BLaER1 (cell line): ENCODE results near the gene PTTG1.

Experiments used
- H3K27ac ChIP-seq: shearing (Covaris generic); formaldehyde crosslinking; 2 replicates; pipeline ENCODE4 v1.8.1; 2022
- H3K27me3 ChIP-seq: shearing (Covaris generic); formaldehyde crosslinking; 2 replicates; pipeline ENCODE4 v1.8.1; 2022
- H3K36me3 ChIP-seq: shearing (Covaris generic); formaldehyde crosslinking; 2 replicates; pipeline ENCODE4 v1.8.1; 2022
- H3K4me1 ChIP-seq: shearing (Covaris generic); formaldehyde crosslinking; 2 replicates; pipeline ENCODE4 v1.8.1; 2022
- H3K4me2 ChIP-seq: shearing (Covaris generic); formaldehyde crosslinking; 2 replicates; pipeline ENCODE4 v1.8.1; 2022
- H3K4me3 ChIP-seq: shearing (Covaris generic); formaldehyde crosslinking; 2 replicates; pipeline ENCODE4 v1.8.1; 2022
- H3K9ac ChIP-seq: shearing (Covaris generic); formaldehyde crosslinking; 2 replicates; pipeline ENCODE4 v1.8.1; 2022
- H3K9me3 ChIP-seq: shearing (Covaris generic); formaldehyde crosslinking; 2 replicates; pipeline ENCODE4 v1.8.1; 2022
- H4K20me1 ChIP-seq: shearing (Covaris generic); formaldehyde crosslinking; 2 replicates; pipeline ENCODE4 v1.8.1; 2022
- Cebpa-rat ChIP-seq: shearing (Covaris generic); IDR thresholded peaks from 2 replicates; pipeline ENCODE4 v1.8.1; 2022

PTTG1 gene

DNA sequence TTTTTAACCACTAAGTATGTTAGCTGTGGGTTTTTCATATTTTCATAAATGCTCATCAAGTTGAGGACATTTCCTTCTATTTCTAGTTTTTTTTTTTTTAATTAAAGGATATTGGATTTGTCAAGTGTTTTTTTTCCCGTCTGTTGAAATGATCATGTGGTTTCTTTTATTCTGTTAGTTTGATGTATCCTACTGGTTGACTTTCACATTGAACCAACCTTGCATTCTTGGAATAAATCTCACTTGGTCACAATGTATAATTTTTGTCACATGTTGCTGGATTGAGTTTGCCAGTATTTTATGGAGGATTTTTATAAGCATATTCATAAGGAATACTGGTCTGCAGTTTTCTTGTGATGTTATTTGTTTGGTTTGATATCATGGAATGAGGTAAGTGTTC lies 34.2 kb upstream of the PTTG1 start:
- Histone ChIP-seq H3K36me3 (no peaks in the 10 kb centered on the region), H4K20me1 (no peaks in the 10 kb centered on the region), H3K27ac (no peak overlapping the region), H3K9me3 (peaks cover 18% of the 10 kb centered on the region), H3K27me3 (no peaks in the 10 kb centered on the region), H3K4me3 (no peak overlapping the region), H3K4me2 (no peak overlapping the region), H3K4me1 (peaks cover 7% of the 10 kb centered on the region), H3K9ac (no peak overlapping the region)
- no peak for TF ChIP-seq Cebpa-rat

DNA sequence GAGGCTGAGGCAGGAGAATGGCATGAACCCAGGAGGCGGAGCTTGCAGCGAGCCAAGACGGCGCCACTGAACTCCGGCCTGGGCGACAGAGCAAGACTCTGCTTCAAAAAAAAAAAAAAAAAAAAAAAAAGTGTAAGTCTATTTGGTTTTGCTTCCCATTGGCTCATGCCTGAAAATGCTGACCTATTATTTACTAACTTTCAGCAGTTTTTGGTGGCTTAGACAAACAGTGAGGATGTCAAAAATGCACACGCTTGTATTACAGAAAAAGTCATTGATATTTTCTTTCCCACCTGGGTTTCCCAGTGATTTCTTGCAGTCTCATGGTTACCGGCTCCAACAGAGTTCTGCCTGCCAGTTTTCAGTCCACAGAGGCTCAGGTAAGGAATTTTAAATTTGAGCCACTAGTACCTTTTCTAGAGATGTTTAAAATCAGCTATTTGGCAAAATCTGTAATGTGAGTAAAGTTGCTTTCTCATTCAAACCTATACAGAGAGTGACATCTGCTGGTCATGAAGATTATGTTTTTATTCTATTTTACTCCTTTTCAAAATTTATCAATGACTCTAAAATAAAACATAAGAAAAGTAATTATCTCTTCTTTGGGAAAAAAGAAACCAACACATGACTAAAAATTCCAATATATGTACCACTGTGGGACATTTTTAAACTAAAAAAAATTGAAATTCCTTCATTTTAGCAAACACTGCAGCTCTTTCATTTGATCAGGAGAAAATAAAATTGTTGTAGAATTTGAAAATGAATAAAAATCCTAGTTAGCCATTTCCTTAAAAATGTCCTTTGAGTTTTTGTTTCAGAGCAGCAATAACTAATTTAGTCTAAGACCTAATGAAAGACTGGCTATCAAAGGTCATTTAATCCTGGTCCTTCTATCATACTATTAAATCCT lies 30.6 kb upstream of the PTTG1 start:
- no peak overlapping the region for H3K27ac ChIP-seq
- TF ChIP-seq Cebpa-rat = no peak
- H3K9ac ChIP-seq = no peak overlapping the region
- no peak overlapping the region for H3K4me3 ChIP-seq
- H3K36me3 ChIP-seq = 0 out of 2 replicates have a peak, but pooled peaks cover 4% of the 10 kb centered on the region
- H4K20me1 ChIP-seq = no peaks in the 10 kb centered on the region
- H3K27me3 ChIP-seq = no peaks in the 10 kb centered on the region
- H3K9me3 ChIP-seq = peaks cover 18% of the 10 kb centered on the region
- H3K4me1 ChIP-seq = no peaks in the 10 kb centered on the region
- H3K4me2 ChIP-seq = no peak overlapping the region

DNA sequence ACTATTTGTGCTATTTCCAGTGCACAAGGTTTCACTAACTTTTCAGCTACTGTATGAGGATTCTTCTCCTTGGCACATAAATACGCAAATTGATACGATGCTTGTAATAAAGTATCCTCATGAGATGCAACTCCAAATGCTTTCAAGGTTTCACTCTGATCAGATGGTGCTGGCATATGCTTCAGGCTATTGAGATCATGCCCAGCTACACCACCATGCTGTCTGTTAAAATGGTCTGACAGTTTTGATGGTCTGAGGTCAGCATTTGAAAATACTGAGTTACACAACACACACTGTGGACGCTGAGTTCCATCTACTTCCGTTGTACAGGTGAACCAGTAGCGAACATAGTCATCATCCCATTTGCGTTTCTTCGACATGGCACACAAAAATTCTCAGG lies 26.5 kb upstream of the PTTG1 start:
- 0 out of 2 replicates have a peak, but pooled peaks cover 4% of the 10 kb centered on the region for H3K36me3 ChIP-seq
- no peaks in the 10 kb centered on the region for H3K27me3 ChIP-seq
- H3K4me1 ChIP-seq = peaks cover 17% of the 10 kb centered on the region
- H3K9me3 ChIP-seq = no peaks in the 10 kb centered on the region
- H4K20me1 ChIP-seq = no peaks in the 10 kb centered on the region
- no peak overlapping the region for H3K9ac ChIP-seq
- H3K4me2 ChIP-seq = no peak overlapping the region
- no peak overlapping the region for H3K27ac ChIP-seq
- no peak for TF ChIP-seq Cebpa-rat
- H3K4me3 ChIP-seq = no peak overlapping the region

DNA sequence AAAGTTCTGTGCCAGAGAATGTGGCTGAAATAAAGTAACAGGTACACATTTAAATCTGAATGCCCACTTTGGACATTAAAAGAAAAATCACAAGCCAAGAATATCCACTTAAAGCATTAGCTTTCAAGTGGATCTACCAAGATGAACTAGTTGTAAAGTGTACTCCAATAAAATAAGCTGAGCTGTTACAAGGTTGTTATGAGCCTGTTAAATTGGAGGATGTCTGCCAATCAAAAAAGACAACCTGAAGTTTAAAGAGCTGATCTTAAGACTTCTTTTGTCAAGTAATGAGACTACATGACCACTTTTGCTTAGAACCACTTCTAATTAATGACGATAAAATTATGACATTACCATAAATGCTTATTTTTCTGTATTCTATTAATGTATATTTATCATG lies 24.2 kb upstream of the PTTG1 start:
- Histone ChIP-seq H3K4me2 (no peak overlapping the region), H3K9ac (no peak overlapping the region), H3K4me1 (peaks cover 22% of the 10 kb centered on the region), H3K4me3 (no peak overlapping the region), H4K20me1 (no peaks in the 10 kb centered on the region), H3K27me3 (no peaks in the 10 kb centered on the region), H3K27ac (no peak overlapping the region), H3K9me3 (no peaks in the 10 kb centered on the region), H3K36me3 (peaks cover 14% of the 10 kb centered on the region)
- TF ChIP-seq Cebpa-rat = no peak

DNA sequence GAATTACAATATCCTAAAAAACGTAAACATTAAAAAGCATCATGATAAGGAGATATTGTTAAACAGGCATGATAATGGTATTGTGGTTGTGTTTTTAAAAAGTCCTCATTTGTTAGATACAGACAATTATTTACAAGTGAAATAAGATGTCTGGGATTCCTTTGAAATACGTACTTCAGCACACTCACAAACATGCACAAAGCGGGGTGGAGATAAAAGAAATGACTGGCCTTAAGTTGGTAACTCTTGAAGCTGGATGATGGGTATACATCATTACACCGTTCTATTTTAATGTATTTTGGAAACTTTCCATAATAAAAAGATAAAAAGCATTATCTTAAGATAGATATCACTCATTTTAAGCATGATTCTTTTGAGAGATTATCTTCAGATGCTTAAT lies 22.8 kb upstream of the PTTG1 start:
- peak overlapping the region; percentile 90 for H3K4me2 ChIP-seq
- H3K27ac ChIP-seq = no peak overlapping the region
- H4K20me1 ChIP-seq = no peaks in the 10 kb centered on the region
- H3K36me3 ChIP-seq = peaks cover 27% of the 10 kb centered on the region
- H3K4me3 ChIP-seq = no peak overlapping the region
- H3K27me3 ChIP-seq = no peaks in the 10 kb centered on the region
- no peak for TF ChIP-seq Cebpa-rat
- H3K9ac ChIP-seq = no peak overlapping the region
- H3K9me3 ChIP-seq = no peaks in the 10 kb centered on the region
- peaks cover 22% of the 10 kb centered on the region for H3K4me1 ChIP-seq

DNA sequence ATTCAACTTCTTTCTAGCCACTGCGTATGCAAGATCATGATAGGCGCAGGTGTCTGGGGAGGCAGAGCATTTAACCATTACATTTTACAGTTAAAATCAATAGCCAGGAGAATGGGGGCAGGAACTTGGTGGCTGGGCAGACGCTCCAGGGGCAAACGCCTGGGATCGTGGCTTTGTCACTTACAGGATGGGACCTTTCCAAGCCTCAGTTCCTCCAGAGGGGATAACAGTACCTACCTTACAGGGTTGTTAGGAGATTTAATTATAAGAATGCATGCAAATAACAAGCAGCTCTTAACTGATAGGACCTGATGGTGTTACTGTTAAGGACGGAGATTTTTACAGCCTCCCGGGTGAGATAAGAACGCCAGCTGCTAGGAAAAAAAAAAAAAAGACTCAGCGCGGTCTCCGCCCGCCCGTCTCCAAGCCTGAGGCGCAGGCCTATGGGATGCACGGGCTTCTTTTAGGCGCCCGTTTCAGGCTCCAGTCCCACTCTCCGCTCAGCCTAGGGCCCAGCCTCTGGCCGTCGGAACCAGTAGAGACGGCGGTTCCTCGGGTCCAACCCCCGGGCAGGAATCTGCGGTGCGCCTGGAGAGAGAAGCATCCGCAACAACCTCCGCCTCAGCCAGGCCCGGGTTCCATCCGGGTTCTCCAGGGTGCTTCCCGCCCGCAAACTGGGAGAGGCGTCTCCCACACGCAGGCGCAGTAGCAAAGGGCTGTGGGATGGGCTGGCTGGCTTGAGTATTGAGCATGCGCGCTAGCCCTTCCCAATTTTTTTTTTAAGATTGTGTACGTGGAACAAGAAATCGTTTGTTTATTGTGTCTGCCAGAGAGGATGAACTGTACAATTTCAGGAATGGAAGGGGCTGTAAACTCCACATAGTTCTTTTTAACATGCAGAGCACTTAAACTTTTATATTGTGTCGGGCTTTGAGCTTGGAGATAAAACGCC lies 22.0 kb upstream of the PTTG1 start, which contains the start of gene FAM200C:
FAM200C (minus strand) TSS at position 653 of the 952 bp plus-strand sequence. CDS start 4,564 bp downstream, outside the sequence.
- H3K36me3 ChIP-seq = peaks cover 35% of the 10 kb centered on the region
- no peaks in the 10 kb centered on the region for H4K20me1 ChIP-seq
- H3K9me3 ChIP-seq = no peaks in the 10 kb centered on the region
- no peaks in the 10 kb centered on the region for H3K27me3 ChIP-seq
- peak within 1 kb of the TSS; percentile 90 for H3K4me2 ChIP-seq
- H3K4me1 ChIP-seq = peaks cover 22% of the 10 kb centered on the region
- TF ChIP-seq Cebpa-rat = no peak
- peak within 1 kb of the TSS; percentile 88 for H3K27ac ChIP-seq
- peak within 1 kb of the TSS; percentile 90 for H3K9ac ChIP-seq
- H3K4me3 ChIP-seq = peak within 1 kb of the TSS; percentile 78

DNA sequence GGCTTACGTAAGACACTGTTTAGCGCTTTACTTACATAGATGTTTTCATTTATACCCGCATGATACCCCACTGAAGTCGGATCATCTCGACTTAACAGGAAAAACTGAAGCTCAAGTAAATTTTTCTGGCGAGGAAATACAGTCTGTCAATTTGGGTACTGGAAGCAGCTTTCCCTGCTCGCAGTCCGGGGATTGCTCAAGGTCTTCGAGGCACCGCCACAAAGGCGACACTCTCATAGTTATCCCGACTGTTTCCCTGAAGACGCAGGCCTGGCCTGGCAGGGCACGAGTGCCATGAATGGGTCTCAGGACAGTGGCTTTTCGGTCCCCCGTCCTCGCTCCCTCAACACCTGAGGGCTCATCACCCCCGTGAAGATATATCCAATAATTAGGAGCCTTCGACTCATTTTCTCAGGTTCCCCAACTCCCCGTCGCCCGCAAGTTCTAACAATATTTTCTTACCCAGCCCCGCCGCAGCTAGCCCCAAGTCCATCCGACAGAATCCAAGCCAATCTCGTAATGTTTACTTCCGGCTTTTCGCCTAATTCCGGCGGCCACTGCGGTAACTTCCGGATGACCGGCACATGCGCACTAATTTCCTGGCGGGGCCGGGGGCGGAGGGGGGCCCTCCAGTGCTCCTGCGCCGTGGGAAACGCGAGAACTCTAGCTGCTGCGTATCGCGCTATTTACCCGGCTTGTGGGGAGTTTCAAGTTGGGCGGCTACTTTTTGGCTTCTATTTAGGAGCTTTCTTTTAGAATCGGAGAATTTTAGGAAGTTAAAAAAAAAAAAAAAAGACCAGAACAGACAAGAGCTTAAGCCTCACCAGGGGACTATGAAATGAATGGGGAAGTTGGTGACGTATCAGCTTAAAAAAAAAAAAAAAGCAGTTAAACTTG lies 2.8 kb upstream of the PTTG1 start, which contains the start of gene SLU7:
SLU7 (minus strand) TSS at position 521 of the 897 bp plus-strand sequence. CDS start 3,787 bp downstream, outside the sequence.
- Histone ChIP-seq H3K4me1 (peaks cover 60% of the 10 kb centered on the region), H4K20me1 (peaks cover 31% of the 10 kb centered on the region), H3K4me3 (peak within 1 kb of the TSS; percentile 82), H3K27ac (peak within 1 kb of the TSS; percentile 84), H3K36me3 (peaks cover 22% of the 10 kb centered on the region), H3K27me3 (no peaks in the 10 kb centered on the region), H3K9ac (peak within 1 kb of the TSS; percentile 89), H3K4me2 (peak within 1 kb of the TSS; percentile 93), H3K9me3 (no peaks in the 10 kb centered on the region)
- no peak for TF ChIP-seq Cebpa-rat

DNA sequence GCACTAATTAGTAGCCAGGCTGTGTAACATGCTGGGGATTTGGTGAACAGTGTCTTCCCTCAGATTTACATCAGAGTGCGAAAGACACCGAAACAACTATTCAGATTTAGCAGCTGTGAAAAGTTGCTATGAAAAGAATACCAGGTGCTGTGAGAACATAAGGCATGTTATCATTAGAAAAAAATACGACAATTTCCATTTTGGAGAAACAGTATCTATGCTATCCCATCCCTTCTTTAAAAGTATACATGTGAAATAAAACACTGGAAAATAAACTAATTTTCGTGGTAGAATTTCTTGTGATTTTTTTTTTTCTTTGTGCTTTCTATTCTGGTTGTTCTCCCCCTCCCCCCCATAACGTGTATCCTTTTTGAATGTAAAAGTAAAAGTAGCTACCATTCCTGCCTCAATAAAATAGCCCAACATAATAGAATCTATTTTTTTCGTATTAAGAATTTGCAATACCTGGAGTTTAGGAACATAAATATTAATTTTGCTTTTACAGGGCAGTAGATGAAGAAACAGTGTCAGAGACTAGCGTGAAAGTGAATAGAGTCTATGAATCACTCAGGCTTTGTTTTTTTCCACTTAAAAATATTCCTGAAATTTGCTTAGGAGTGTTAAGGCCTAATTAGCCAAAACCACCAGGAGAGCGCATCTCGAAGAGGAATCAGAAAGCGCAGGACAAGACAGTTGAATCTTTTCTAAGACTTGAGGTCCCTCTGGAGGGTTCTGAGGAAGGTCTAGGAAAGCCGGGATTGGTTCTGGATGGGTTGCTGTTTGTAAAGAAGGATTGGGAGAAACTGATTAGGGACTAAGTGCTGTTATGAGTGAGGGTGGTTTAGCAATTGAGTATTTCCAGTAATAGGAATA lies 2.0 kb upstream of the PTTG1 start:
- Histone ChIP-seq H3K9ac (peak overlapping the region; percentile 89), H3K4me3 (peak overlapping the region; percentile 82), H4K20me1 (peaks cover 31% of the 10 kb centered on the region), H3K9me3 (no peaks in the 10 kb centered on the region), H3K4me1 (peaks cover 69% of the 10 kb centered on the region), H3K36me3 (peaks cover 14% of the 10 kb centered on the region), H3K4me2 (peak overlapping the region; percentile 76), H3K27me3 (no peaks in the 10 kb centered on the region), H3K27ac (peak overlapping the region; percentile 84)
- TF ChIP-seq Cebpa-rat = no peak
